OCI-LY7 (cell line): ENCODE data around the gene GNAT3.

ENCODE experiments used
- EZH2phosphoT487 ChIP-seq: fragments of 200-600 bp; sonication (generic); IDR thresholded peaks from 2 replicates; pipeline ENCODE4 v1.6.1; 2018; ENCODE audit warnings: low read depth, borderline replicate concordance, mild to moderate bottlenecking, mixed run types, antibody characterized with exemption, low read length, moderate library complexity, mixed read lengths
- TF ChIP-seq, protein P1 (sequence below): fragments of 200-600 bp; sonication (generic); conservative IDR thresholded peaks from 2 replicates; pipeline ENCODE4 v1.5.1; 2014; ENCODE audit warnings: mild to moderate bottlenecking, antibody characterized with exemption, low read length, moderate library complexity, mixed read lengths

DNA sequence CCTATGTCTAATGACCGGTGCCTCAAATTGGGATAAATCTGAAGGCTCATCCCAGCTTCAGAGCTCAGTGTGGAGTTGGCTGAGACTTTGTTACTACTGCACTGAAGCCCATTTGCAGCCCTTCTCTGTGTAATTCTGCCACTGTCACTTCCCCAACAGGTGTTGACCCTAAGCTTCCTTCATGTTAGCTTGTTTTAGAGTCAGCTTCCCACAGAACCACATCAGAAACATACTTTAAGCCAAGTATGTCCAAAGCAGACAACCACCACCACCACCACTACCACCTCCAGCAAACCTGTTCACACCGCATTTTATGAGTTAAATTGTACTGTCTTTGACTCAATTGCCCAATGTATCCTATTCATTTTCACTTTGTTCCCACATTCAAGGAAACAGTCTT is 25.2 kb upstream of the GNAT3 start:
- no peak for TF ChIP-seq EZH2phosphoT487
- TF ChIP-seq, protein P1, sequence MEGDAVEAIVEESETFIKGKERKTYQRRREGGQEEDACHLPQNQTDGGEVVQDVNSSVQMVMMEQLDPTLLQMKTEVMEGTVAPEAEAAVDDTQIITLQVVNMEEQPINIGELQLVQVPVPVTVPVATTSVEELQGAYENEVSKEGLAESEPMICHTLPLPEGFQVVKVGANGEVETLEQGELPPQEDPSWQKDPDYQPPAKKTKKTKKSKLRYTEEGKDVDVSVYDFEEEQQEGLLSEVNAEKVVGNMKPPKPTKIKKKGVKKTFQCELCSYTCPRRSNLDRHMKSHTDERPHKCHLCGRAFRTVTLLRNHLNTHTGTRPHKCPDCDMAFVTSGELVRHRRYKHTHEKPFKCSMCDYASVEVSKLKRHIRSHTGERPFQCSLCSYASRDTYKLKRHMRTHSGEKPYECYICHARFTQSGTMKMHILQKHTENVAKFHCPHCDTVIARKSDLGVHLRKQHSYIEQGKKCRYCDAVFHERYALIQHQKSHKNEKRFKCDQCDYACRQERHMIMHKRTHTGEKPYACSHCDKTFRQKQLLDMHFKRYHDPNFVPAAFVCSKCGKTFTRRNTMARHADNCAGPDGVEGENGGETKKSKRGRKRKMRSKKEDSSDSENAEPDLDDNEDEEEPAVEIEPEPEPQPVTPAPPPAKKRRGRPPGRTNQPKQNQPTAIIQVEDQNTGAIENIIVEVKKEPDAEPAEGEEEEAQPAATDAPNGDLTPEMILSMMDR = no peak
